ENCODE results near the gene CCNB3. TPM values are rescaled to one million over a fixed set of nuclear protein-coding genes. Genes with fewer than 3 reads are reported as not detected.
"Not testable (repeated sequence)": the region's sequence is repeated elsewhere in the genome, so short reads cannot be mapped to it uniquely, and the experiment has no call there.

The CCNB3 gene
- total RNA-seq, 1 donor from 2014 or later: 0.33 TPM

GRCh38 chrX:50206753-50207152, 2.2 kb downstream of the CCNB3 start:
- TF ChIP-seq, protein P1, sequence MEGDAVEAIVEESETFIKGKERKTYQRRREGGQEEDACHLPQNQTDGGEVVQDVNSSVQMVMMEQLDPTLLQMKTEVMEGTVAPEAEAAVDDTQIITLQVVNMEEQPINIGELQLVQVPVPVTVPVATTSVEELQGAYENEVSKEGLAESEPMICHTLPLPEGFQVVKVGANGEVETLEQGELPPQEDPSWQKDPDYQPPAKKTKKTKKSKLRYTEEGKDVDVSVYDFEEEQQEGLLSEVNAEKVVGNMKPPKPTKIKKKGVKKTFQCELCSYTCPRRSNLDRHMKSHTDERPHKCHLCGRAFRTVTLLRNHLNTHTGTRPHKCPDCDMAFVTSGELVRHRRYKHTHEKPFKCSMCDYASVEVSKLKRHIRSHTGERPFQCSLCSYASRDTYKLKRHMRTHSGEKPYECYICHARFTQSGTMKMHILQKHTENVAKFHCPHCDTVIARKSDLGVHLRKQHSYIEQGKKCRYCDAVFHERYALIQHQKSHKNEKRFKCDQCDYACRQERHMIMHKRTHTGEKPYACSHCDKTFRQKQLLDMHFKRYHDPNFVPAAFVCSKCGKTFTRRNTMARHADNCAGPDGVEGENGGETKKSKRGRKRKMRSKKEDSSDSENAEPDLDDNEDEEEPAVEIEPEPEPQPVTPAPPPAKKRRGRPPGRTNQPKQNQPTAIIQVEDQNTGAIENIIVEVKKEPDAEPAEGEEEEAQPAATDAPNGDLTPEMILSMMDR (IDR thresholded peaks at IDR 0.05; ENCODE audit: unreplicated experiment): no peak
- Mint-ChIP-seq H3K27ac (ENCODE audit: unreplicated experiment) (no peak overlapping the region), H3K9me3 (ENCODE audit: unreplicated experiment) (no peaks in the 10 kb centered on the region), H3K4me1 (ENCODE audit: unreplicated experiment) (no peaks in the 10 kb centered on the region), H3K27me3 (ENCODE audit: unreplicated experiment) (no peaks in the 10 kb centered on the region), H3K36me3 (ENCODE audit: low read depth, unreplicated experiment) (no peaks in the 10 kb centered on the region), H3K4me3 (ENCODE audit: unreplicated experiment) (no peak overlapping the region)
- DNase-seq (ENCODE audit: low spot score): no peak

GRCh38 chrX:50211510-50211909, 6.9 kb downstream of the CCNB3 start:
- Mint-ChIP-seq H3K27ac (ENCODE audit: unreplicated experiment) (no peak overlapping the region), H3K4me3 (ENCODE audit: unreplicated experiment) (no peak overlapping the region), H3K4me1 (ENCODE audit: unreplicated experiment) (no peaks in the 10 kb centered on the region), H3K9me3 (ENCODE audit: unreplicated experiment) (no peaks in the 10 kb centered on the region), H3K36me3 (ENCODE audit: low read depth, unreplicated experiment) (no peaks in the 10 kb centered on the region), H3K27me3 (ENCODE audit: unreplicated experiment) (no peaks in the 10 kb centered on the region)
- TF ChIP-seq, protein P1 (IDR thresholded peaks at IDR 0.05; ENCODE audit: unreplicated experiment): peak; percentile 41
- DNase-seq (ENCODE audit: low spot score): peak; percentile 6

GRCh38 chrX:50281253-50281652, 76.7 kb downstream of the CCNB3 start:
- peaks cover 1% of the 10 kb centered on the region for H3K27me3 Mint-ChIP-seq (ENCODE audit: unreplicated experiment)
- H3K4me1 Mint-ChIP-seq (ENCODE audit: unreplicated experiment): no peaks in the 10 kb centered on the region
- TF ChIP-seq, protein P1 (IDR thresholded peaks at IDR 0.05; ENCODE audit: unreplicated experiment): no peak
- no peak overlapping the region for H3K4me3 Mint-ChIP-seq (ENCODE audit: unreplicated experiment)
- no peaks in the 10 kb centered on the region for H3K9me3 Mint-ChIP-seq (ENCODE audit: unreplicated experiment)
- no peak overlapping the region for H3K27ac Mint-ChIP-seq (ENCODE audit: unreplicated experiment)
- DNase-seq (ENCODE audit: low spot score): no peak
- H3K36me3 Mint-ChIP-seq (ENCODE audit: low read depth, unreplicated experiment): no peaks in the 10 kb centered on the region

- Mint-ChIP-seq H3K4me1 (ENCODE audit: unreplicated experiment) (no peaks in the 10 kb centered on the region), H3K9me3 (ENCODE audit: unreplicated experiment) (no peaks in the 10 kb centered on the region), H3K27me3 (ENCODE audit: unreplicated experiment) (no peaks in the 10 kb centered on the region), H3K4me3 (ENCODE audit: unreplicated experiment) (no peak overlapping the region), H3K27ac (ENCODE audit: unreplicated experiment) (no peak overlapping the region), H3K36me3 (ENCODE audit: low read depth, unreplicated experiment) (no peaks in the 10 kb centered on the region)
- TF ChIP-seq, protein P1 (IDR thresholded peaks at IDR 0.05; ENCODE audit: unreplicated experiment): no peak
- DNase-seq (ENCODE audit: low spot score): no peak
Measured at GRCh38 chrX:50327235-50327634, 122.7 kb downstream of the CCNB3 start.

DNA sequence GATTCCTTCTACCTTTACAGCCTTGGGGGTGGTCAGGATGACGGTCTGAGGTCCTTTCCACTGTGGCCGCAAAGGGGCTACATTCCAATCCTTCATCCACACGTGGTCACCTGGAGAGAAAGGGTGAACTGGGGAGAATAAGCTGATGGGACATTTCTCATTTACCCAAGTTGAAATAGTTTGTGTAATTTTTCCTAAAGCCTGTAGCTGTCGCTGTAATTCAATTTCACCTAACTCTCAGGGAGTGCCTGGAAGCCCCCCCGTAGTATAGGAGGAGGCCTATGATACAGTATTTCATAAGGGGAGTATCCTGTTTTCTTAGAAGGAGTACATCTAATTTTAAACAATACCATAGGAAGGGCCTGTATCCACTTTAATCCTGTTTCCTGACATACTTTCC, 128.1 kb downstream of the CCNB3 start:
- not testable (repeated sequence) for H3K27me3 Mint-ChIP-seq (ENCODE audit: unreplicated experiment); H3K36me3 Mint-ChIP-seq (ENCODE audit: low read depth, unreplicated experiment); H3K27ac Mint-ChIP-seq (ENCODE audit: unreplicated experiment); H3K9me3 Mint-ChIP-seq (ENCODE audit: unreplicated experiment); H3K4me1 Mint-ChIP-seq (ENCODE audit: unreplicated experiment); DNase-seq (ENCODE audit: low spot score); H3K4me3 Mint-ChIP-seq (ENCODE audit: unreplicated experiment)
- TF ChIP-seq, protein P1 (IDR thresholded peaks at IDR 0.05; ENCODE audit: unreplicated experiment): peak; percentile 15

All from endothelial cell (in vitro differentiated cells).